ENCODE results near the gene VTI1A. TPM values are rescaled to one million over a fixed set of nuclear protein-coding genes. Genes with fewer than 3 reads are reported as not detected.

VTI1A gene
- total RNA-seq, 1 experiment from 2014 or later = 61.7 TPM

- Histone ChIP-seq H3K9me2 (replicated peaks; ENCODE audit: insufficient read depth, low read length) (no peaks in the 10 kb centered on the region), H3K4me1 (ENCODE audit: low read length) (peaks cover 7% of the 10 kb centered on the region; the same call in 1 of the 2 replicates), H4K20me1 (ENCODE audit: insufficient read depth, low read depth, low read length) (no peaks in the 10 kb centered on the region), H3K9me3 (ENCODE audit: low read length) (no peaks in the 10 kb centered on the region), H3K27ac (ENCODE audit: low read length) (no peak overlapping the region), H3K4me2 (ENCODE audit: low read depth, low read length, poor library complexity, severe bottlenecking) (no peak overlapping the region), H3K4me3 (ENCODE audit: low read length) (no peak overlapping the region), H3K79me2 (ENCODE audit: low read length) (peaks cover 12% of the 10 kb centered on the region), H3K27me3 (ENCODE audit: low read length) (no peaks in the 10 kb centered on the region), H2AFZ (ENCODE audit: low read length) (no peak overlapping the region), H3K36me3 (ENCODE audit: insufficient read depth, low read length) (peaks cover 49% of the 10 kb centered on the region; the same call in 1 of the 2 replicates), H3K9ac (ENCODE audit: low read length) (no peak overlapping the region)
- no peak for DNase-seq
Measured at GRCh38 chr10:112438356-112438755, 8.7 kb upstream of the VTI1A start.

GRCh38 chr10:112441520-112441919 lies 5.5 kb upstream of the VTI1A start:
- no peak for DNase-seq
- Histone ChIP-seq H3K27ac (ENCODE audit: low read length) (no peak overlapping the region), H3K79me2 (ENCODE audit: low read length) (peaks cover 40% of the 10 kb centered on the region), H3K4me3 (ENCODE audit: low read length) (no peak overlapping the region), H3K4me2 (ENCODE audit: low read depth, low read length, poor library complexity, severe bottlenecking) (no peak overlapping the region), H3K4me1 (ENCODE audit: low read length) (peaks cover 30% of the 10 kb centered on the region), H3K9me2 (replicated peaks; ENCODE audit: insufficient read depth, low read length) (no peaks in the 10 kb centered on the region), H3K27me3 (ENCODE audit: low read length) (no peaks in the 10 kb centered on the region), H3K9ac (ENCODE audit: low read length) (no peak overlapping the region), H2AFZ (ENCODE audit: low read length) (no peak overlapping the region), H3K36me3 (ENCODE audit: insufficient read depth, low read length) (peaks cover 53% of the 10 kb centered on the region; the same call in 1 of the 2 replicates), H4K20me1 (ENCODE audit: insufficient read depth, low read depth, low read length) (no peaks in the 10 kb centered on the region; the same call in 1 of the 2 replicates), H3K9me3 (ENCODE audit: low read length) (no peaks in the 10 kb centered on the region)

- no peaks in the 10 kb centered on the region for H3K9me2 ChIP-seq (replicated peaks; ENCODE audit: insufficient read depth, low read length)
- H3K9me3 ChIP-seq (ENCODE audit: low read length) = no peaks in the 10 kb centered on the region
- no peaks in the 10 kb centered on the region for H3K27me3 ChIP-seq (ENCODE audit: low read length)
- H3K9ac ChIP-seq (ENCODE audit: low read length) = no peak overlapping the region
- DNase-seq = no peak
- no peaks in the 10 kb centered on the region; the same call in 1 of the 2 replicates for H4K20me1 ChIP-seq (ENCODE audit: insufficient read depth, low read depth, low read length)
- H3K27ac ChIP-seq (ENCODE audit: low read length) = no peak overlapping the region; the same call in 1 of the 2 replicates
- H3K4me1 ChIP-seq (ENCODE audit: low read length) = peaks cover 30% of the 10 kb centered on the region
- H2AFZ ChIP-seq (ENCODE audit: low read length) = no peak overlapping the region
- peaks cover 53% of the 10 kb centered on the region; the same call in 1 of the 2 replicates for H3K36me3 ChIP-seq (ENCODE audit: insufficient read depth, low read length)
- H3K4me3 ChIP-seq (ENCODE audit: low read length) = no peak overlapping the region
- H3K79me2 ChIP-seq (ENCODE audit: low read length) = peaks cover 42% of the 10 kb centered on the region
- no peak overlapping the region for H3K4me2 ChIP-seq (ENCODE audit: low read depth, low read length, poor library complexity, severe bottlenecking)
Measured at GRCh38 chr10:112442063-112442462, 5.0 kb upstream of the VTI1A start.

GRCh38 chr10:112446055-112446854 lies 760 bp upstream of the VTI1A start:
- peak overlapping the region; percentile 70; the same call in 1 of the 2 replicates for H2AFZ ChIP-seq (ENCODE audit: low read length)
- H3K27ac ChIP-seq (ENCODE audit: low read length) = peak overlapping the region; percentile 47; the same call in 1 of the 2 replicates
- peaks cover 84% of the 10 kb centered on the region for H3K79me2 ChIP-seq (ENCODE audit: low read length)
- peaks cover 35% of the 10 kb centered on the region; the same call in 1 of the 2 replicates for H3K36me3 ChIP-seq (ENCODE audit: insufficient read depth, low read length)
- H3K27me3 ChIP-seq (ENCODE audit: low read length) = no peaks in the 10 kb centered on the region
- peaks cover 56% of the 10 kb centered on the region for H3K4me1 ChIP-seq (ENCODE audit: low read length)
- H3K4me2 ChIP-seq (ENCODE audit: low read depth, low read length, poor library complexity, severe bottlenecking) = peak overlapping the region; percentile 75
- H3K9me2 ChIP-seq (replicated peaks; ENCODE audit: insufficient read depth, low read length) = no peaks in the 10 kb centered on the region
- H3K9ac ChIP-seq (ENCODE audit: low read length) = peak overlapping the region; percentile 95
- no peaks in the 10 kb centered on the region; the same call in 1 of the 2 replicates for H4K20me1 ChIP-seq (ENCODE audit: insufficient read depth, low read depth, low read length)
- peak; percentile 60 for DNase-seq
- peak overlapping the region; percentile 97 for H3K4me3 ChIP-seq (ENCODE audit: low read length)
- H3K9me3 ChIP-seq (ENCODE audit: low read length) = no peaks in the 10 kb centered on the region

- no peaks in the 10 kb centered on the region for H3K9me2 ChIP-seq (replicated peaks; ENCODE audit: insufficient read depth, low read length)
- peaks cover 58% of the 10 kb centered on the region for H3K4me1 ChIP-seq (ENCODE audit: low read length)
- no peak for DNase-seq
- no peaks in the 10 kb centered on the region for H3K27me3 ChIP-seq (ENCODE audit: low read length)
- peak overlapping the region; percentile 74; the same call in 1 of the 2 replicates for H3K27ac ChIP-seq (ENCODE audit: low read length)
- peak overlapping the region; percentile 95 for H3K9ac ChIP-seq (ENCODE audit: low read length)
- peaks cover 26% of the 10 kb centered on the region; the same call in 1 of the 2 replicates for H3K36me3 ChIP-seq (ENCODE audit: insufficient read depth, low read length)
- H2AFZ ChIP-seq (ENCODE audit: low read length) = no peak overlapping the region
- H3K79me2 ChIP-seq (ENCODE audit: low read length) = peaks cover 90% of the 10 kb centered on the region
- H3K9me3 ChIP-seq (ENCODE audit: low read length) = no peaks in the 10 kb centered on the region
- peak overlapping the region; percentile 75 for H3K4me2 ChIP-seq (ENCODE audit: low read depth, low read length, poor library complexity, severe bottlenecking)
- H4K20me1 ChIP-seq (ENCODE audit: insufficient read depth, low read depth, low read length) = no peaks in the 10 kb centered on the region; the same call in 1 of the 2 replicates
- peak overlapping the region; percentile 97 for H3K4me3 ChIP-seq (ENCODE audit: low read length)
Measured at GRCh38 chr10:112447620-112447928, 559 bp downstream of the VTI1A start.

- no peak for DNase-seq
- Histone ChIP-seq H3K9me3 (ENCODE audit: low read length) (no peaks in the 10 kb centered on the region), H3K27ac (ENCODE audit: low read length) (no peak overlapping the region), H4K20me1 (ENCODE audit: insufficient read depth, low read depth, low read length) (no peaks in the 10 kb centered on the region; the same call in 1 of the 2 replicates), H3K27me3 (ENCODE audit: low read length) (no peaks in the 10 kb centered on the region), H3K4me1 (ENCODE audit: low read length) (peaks cover 65% of the 10 kb centered on the region), H3K79me2 (ENCODE audit: low read length) (peaks cover 97% of the 10 kb centered on the region), H2AFZ (ENCODE audit: low read length) (no peak overlapping the region), H3K9me2 (replicated peaks; ENCODE audit: insufficient read depth, low read length) (no peaks in the 10 kb centered on the region), H3K36me3 (ENCODE audit: insufficient read depth, low read length) (peaks cover 16% of the 10 kb centered on the region; the same call in 1 of the 2 replicates), H3K4me3 (ENCODE audit: low read length) (peak overlapping the region; percentile 97; the same call in 1 of the 2 replicates), H3K9ac (ENCODE audit: low read length) (no peak overlapping the region), H3K4me2 (ENCODE audit: low read depth, low read length, poor library complexity, severe bottlenecking) (peak overlapping the region; percentile 75)
Measured at GRCh38 chr10:112448888-112449287, 1.9 kb downstream of the VTI1A start.

- no peak for DNase-seq
- no peak overlapping the region for H3K9ac ChIP-seq (ENCODE audit: low read length)
- H3K79me2 ChIP-seq (ENCODE audit: low read length) = peaks cover 85% of the 10 kb centered on the region
- H2AFZ ChIP-seq (ENCODE audit: low read length) = no peak overlapping the region
- no peak overlapping the region for H3K4me2 ChIP-seq (ENCODE audit: low read depth, low read length, poor library complexity, severe bottlenecking)
- H3K9me3 ChIP-seq (ENCODE audit: low read length) = no peaks in the 10 kb centered on the region
- peaks cover 31% of the 10 kb centered on the region for H3K4me1 ChIP-seq (ENCODE audit: low read length)
- H3K27me3 ChIP-seq (ENCODE audit: low read length) = no peaks in the 10 kb centered on the region
- no peak overlapping the region for H3K4me3 ChIP-seq (ENCODE audit: low read length)
- no peak overlapping the region for H3K27ac ChIP-seq (ENCODE audit: low read length)
- no peaks in the 10 kb centered on the region for H3K9me2 ChIP-seq (replicated peaks; ENCODE audit: insufficient read depth, low read length)
- no peaks in the 10 kb centered on the region for H3K36me3 ChIP-seq (ENCODE audit: insufficient read depth, low read length)
- no peaks in the 10 kb centered on the region for H4K20me1 ChIP-seq (ENCODE audit: insufficient read depth, low read depth, low read length)
Measured at GRCh38 chr10:112454910-112455779, 8.1 kb downstream of the VTI1A start.

GRCh38 chr10:112456533-112456932 lies 9.5 kb downstream of the VTI1A start:
- H3K27me3 ChIP-seq (ENCODE audit: low read length) = no peaks in the 10 kb centered on the region
- no peak overlapping the region for H3K4me2 ChIP-seq (ENCODE audit: low read depth, low read length, poor library complexity, severe bottlenecking)
- H3K79me2 ChIP-seq (ENCODE audit: low read length) = peaks cover 81% of the 10 kb centered on the region
- no peak overlapping the region for H3K4me3 ChIP-seq (ENCODE audit: low read length)
- no peak overlapping the region for H3K27ac ChIP-seq (ENCODE audit: low read length)
- no peaks in the 10 kb centered on the region for H3K9me2 ChIP-seq (replicated peaks; ENCODE audit: insufficient read depth, low read length)
- no peaks in the 10 kb centered on the region for H3K9me3 ChIP-seq (ENCODE audit: low read length)
- DNase-seq = peak; percentile 62
- peaks cover 17% of the 10 kb centered on the region for H3K4me1 ChIP-seq (ENCODE audit: low read length)
- no peaks in the 10 kb centered on the region for H4K20me1 ChIP-seq (ENCODE audit: insufficient read depth, low read depth, low read length)
- H3K36me3 ChIP-seq (ENCODE audit: insufficient read depth, low read length) = no peaks in the 10 kb centered on the region
- no peak overlapping the region for H2AFZ ChIP-seq (ENCODE audit: low read length)
- no peak overlapping the region for H3K9ac ChIP-seq (ENCODE audit: low read length)
